GM13976 (cell line): Measurements from ENCODE around the gene CNIH1.
"Not testable (repeated sequence)": the region's sequence is repeated elsewhere in the genome, so short reads cannot be mapped to it uniquely, and the experiment has no call there.

ENCODE experiments used
- DNase-seq: peaks from one replicate; pipeline ENCODE4 v3.0.0; 2012; ENCODE audit warnings: low spot score
- CTCF ChIP-seq: IDR thresholded peaks from 2 replicates; pipeline ENCODE4 v1.5.1; 2012; ENCODE audit warnings: borderline replicate concordance, mild to moderate bottlenecking; ENCODE audit not compliant: insufficient read depth; ENCODE audit errors: extremely low read depth, missing control alignments, control extremely low read depth
- in situ Hi-C: fragments of 300-500 bp; cut with MboI; formaldehyde crosslinking; loops from one replicate; pipeline ENCODE4 v1.12.0; 2022; ENCODE audit warnings: low sequenced_read_pairs, mixed read lengths, inconsistent platforms; ENCODE audit not compliant: unreplicated experiment

CNIH1 gene

GRCh38 chr14:54425068-54425467, 16.1 kb downstream of the CNIH1 start:
- no peak for DNase-seq
- in situ Hi-C loops, result no loop called here
- no peak for TF ChIP-seq CTCF

- no peak for TF ChIP-seq CTCF
- in situ Hi-C loops, result no loop called here
- DNase-seq, result no peak
Observed at GRCh38 chr14:54424479-54424901, 16.7 kb downstream of the CNIH1 start.

- in situ Hi-C loops, result no loop called here
- DNase-seq, result no peak
- no peak for TF ChIP-seq CTCF
Observed at GRCh38 chr14:54423991-54424390, 17.2 kb downstream of the CNIH1 start.

GRCh38 chr14:54420478-54421142, 20.6 kb downstream of the CNIH1 start:
- in situ Hi-C loops, result no loop called here
- peak; percentile 33 for TF ChIP-seq CTCF
- no peak for DNase-seq

GRCh38 chr14:54411371-54411770, 29.8 kb downstream of the CNIH1 start:
- in situ Hi-C loops, result no loop called here
- no peak for DNase-seq
- TF ChIP-seq CTCF, result no peak

- TF ChIP-seq CTCF, result no peak
- in situ Hi-C loops, result no loop called here
- no peak for DNase-seq
Observed at GRCh38 chr14:54410215-54410614, 31.0 kb downstream of the CNIH1 start.

GRCh38 chr14:54403401-54404005, 37.7 kb downstream of the CNIH1 start:
- in situ Hi-C loops, DNase-seq: not testable (repeated sequence)
